ENCODE data around the gene PRKCB. TPM values are rescaled to one million over a fixed set of nuclear protein-coding genes. Genes with fewer than 3 reads are reported as not detected.

PRKCB gene
- total and polyA plus RNA-seq, 2 of the 8 experiments (the other 6 are each of a cell fraction or from before 2014, with no cell fraction given), result 7.1 to 12.1 TPM

DNA sequence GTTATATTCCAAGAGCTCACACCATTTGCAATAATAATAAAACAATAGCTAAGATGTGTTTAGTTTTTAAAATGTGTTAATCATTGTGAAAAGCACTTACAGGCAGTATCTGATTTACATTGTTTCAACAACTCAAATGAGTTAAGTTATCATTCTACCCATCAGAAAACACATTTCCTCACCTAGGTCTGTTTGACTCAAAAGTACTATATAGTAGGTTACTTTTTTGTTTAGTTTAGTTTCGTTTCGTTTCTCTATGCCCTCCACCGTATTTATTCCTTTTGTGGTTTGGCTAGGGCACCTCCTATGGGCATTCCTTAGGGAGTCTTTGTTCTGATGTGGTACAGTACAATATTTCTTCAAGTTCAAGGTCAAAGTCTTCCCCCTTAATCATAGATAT lies 201.6 kb downstream of the PRKCB start:
- Histone ChIP-seq H3K36me3 (ENCODE audit: control insufficient read depth in 2 of 4, insufficient read depth in 4 of 4, low read length in 3 of 4) (no peaks in the 10 kb centered on the region), H4K91ac (replicated peaks; ENCODE audit: insufficient read length, low read length) (no peak overlapping the region), H2BK20ac (ENCODE audit: low read length) (no peak overlapping the region), H3K27ac (ENCODE audit: low read depth, low read length) (no peak overlapping the region), H3K4me1 (replicated peaks in 1 of 4; ENCODE audit: control insufficient read depth in 3 of 4, insufficient read depth in 4 of 4, low read length in 3 of 4) (no peaks in the 10 kb centered on the region; a peak in 1 of 7 replicates), H3K27me3 (replicated peaks in 1 of 4; ENCODE audit: control insufficient read depth in 3 of 4, extremely low read depth in 1 of 4, insufficient read depth in 3 of 4, low read length in 3 of 4) (no peaks in the 10 kb centered on the region), H2BK120ac (replicated peaks; ENCODE audit: low read depth, low read length) (no peak overlapping the region), H3K4ac (replicated peaks; ENCODE audit: insufficient read length, low read depth, low read length) (no peak overlapping the region), H2BK15ac (ENCODE audit: low read length) (no peak overlapping the region), H3K56ac (replicated peaks; ENCODE audit: insufficient read length, low read depth, low read length) (no peak overlapping the region), H4K20me1 (replicated peaks in 1 of 2; ENCODE audit: control insufficient read depth in 1 of 2, insufficient read depth in 2 of 2, low read length in 2 of 2) (no peaks in the 10 kb centered on the region), H2AFZ (ENCODE audit: low read length) (no peak overlapping the region), H3K79me1 (ENCODE audit: low read depth, low read length) (no peaks in the 10 kb centered on the region), H3K9ac (replicated peaks in 1 of 4; ENCODE audit: extremely low read depth in 1 of 4, low read depth in 3 of 4, low read length in 3 of 4) (no peak overlapping the region), H4K8ac (ENCODE audit: extremely low read depth, insufficient read depth, low read length) (no peak overlapping the region), H2BK12ac (ENCODE audit: low read depth, low read length) (no peak overlapping the region), H3K4me2 (ENCODE audit: insufficient read depth in 1 of 2, low read depth in 2 of 2, low read length in 2 of 2) (no peak overlapping the region), H3K18ac (ENCODE audit: extremely low read depth, low read length) (no peak overlapping the region), H3K79me2 (ENCODE audit: control insufficient read depth in 1 of 2, insufficient read depth in 2 of 2, low read length in 2 of 2) (no peaks in the 10 kb centered on the region), H3K9me3 (ENCODE audit: insufficient read depth in 2 of 2, low read depth in 1 of 2, low read length in 1 of 2) (no peaks in the 10 kb centered on the region), H4K5ac (ENCODE audit: insufficient read length, low read depth, low read length) (no peak overlapping the region), H3K14ac (ENCODE audit: insufficient read length) (no peak overlapping the region), H3K23ac (ENCODE audit: insufficient read length) (no peak overlapping the region), H3K4me3 (ENCODE audit: extremely low read depth in 1 of 4, insufficient read depth in 2 of 4, low read depth in 3 of 4, low read length in 4 of 4) (no peak overlapping the region), H2AK5ac (ENCODE audit: low read depth, low read length) (no peak overlapping the region), H2BK5ac (ENCODE audit: low read depth, low read length) (no peak overlapping the region), H3K23me2 (ENCODE audit: low read depth, low read length) (no peaks in the 10 kb centered on the region)
- FAIRE-seq, result no peak
- ChIA-PET POLR2A (ENCODE audit: partially characterized antibody) (no interaction called here), CTCF (ENCODE audit: partially characterized antibody) (interaction anchor here (0.6 to 6.1 kb wide), 30 partner anchors 8 to 467 kb away, joined by 3 to 45 read pairs (median 4); no protein-coding TSS in a partner anchor)
- WGBS, 2 experiments (ENCODE audit: extremely low coverage in 1 of 2, insufficient coverage in 1 of 2, insufficient read length in 1 of 2, insufficient replicate concordance in 2 of 2, low coverage in 1 of 2, low lambda C conversion rate in 2 of 2, missing lambda C conversion rate in 1 of 2), result 89% methylated on average over 3 of the region's 3 CpGs; no CpG with 5 or more reads in 1 of the 2 experiments
- no peak for DNase-seq (ENCODE audit: low read depth in 1 of 2, low spot score in 2 of 2)
- TF ChIP-seq NRF1 (IDR thresholded peaks at IDR 0.05; ENCODE audit: low read depth, low read length) (no peak), CTBP2 (IDR thresholded peaks at IDR 0.05; ENCODE audit: borderline replicate concordance, insufficient read depth, insufficient read length, low read length) (no peak), CREB1 (IDR thresholded peaks at IDR 0.05) (no peak), HDAC2 (IDR thresholded peaks at IDR 0.05; ENCODE audit: borderline replicate concordance in 1 of 2, low read depth in 2 of 2, low read length in 2 of 2) (no peak), CBX8 (IDR thresholded peaks at IDR 0.05; ENCODE audit: borderline replicate concordance, low read depth, low read length) (no peak), RNF2 (IDR thresholded peaks at IDR 0.05; ENCODE audit: borderline replicate concordance, low read depth, low read length, missing control alignments, poor library complexity, severe bottlenecking) (no peak), TEAD4 (IDR thresholded peaks at IDR 0.05; ENCODE audit: low read depth, low read length) (no peak), RXRA (IDR thresholded peaks at IDR 0.05; ENCODE audit: insufficient read depth, low read depth, low read length) (no peak), RBBP5 (IDR thresholded peaks at IDR 0.05; ENCODE audit: borderline replicate concordance, low read depth, low read length) (no peak), CBX5 (IDR thresholded peaks at IDR 0.05; ENCODE audit: low read depth, low read length) (no peak), KDM5A (IDR thresholded peaks at IDR 0.05; ENCODE audit: low read length) (no peak), GTF2F1 (IDR thresholded peaks at IDR 0.05; ENCODE audit: borderline replicate concordance, low read depth, low read length) (no peak)
- TF ChIP-seq, protein P1, sequence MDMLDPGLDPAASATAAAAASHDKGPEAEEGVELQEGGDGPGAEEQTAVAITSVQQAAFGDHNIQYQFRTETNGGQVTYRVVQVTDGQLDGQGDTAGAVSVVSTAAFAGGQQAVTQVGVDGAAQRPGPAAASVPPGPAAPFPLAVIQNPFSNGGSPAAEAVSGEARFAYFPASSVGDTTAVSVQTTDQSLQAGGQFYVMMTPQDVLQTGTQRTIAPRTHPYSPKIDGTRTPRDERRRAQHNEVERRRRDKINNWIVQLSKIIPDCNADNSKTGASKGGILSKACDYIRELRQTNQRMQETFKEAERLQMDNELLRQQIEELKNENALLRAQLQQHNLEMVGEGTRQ (IDR thresholded peaks at IDR 0.05; ENCODE audit: low read length), result no peak
